ENCODE results near the gene UNC50.

Gene UNC50

GRCh38 chr2:98569197-98569793 is 39.1 kb upstream of the UNC50 start:
- in situ Hi-C loops (cut with MboI; ENCODE audit: low sequenced_read_pairs, unreplicated experiment), result no loop called here
- DNase-seq (ENCODE audit: low spot score), result peak; percentile 87
- peak; percentile 59 for TF ChIP-seq CTCF (IDR thresholded peaks at IDR 0.05; ENCODE audit: borderline replicate concordance, control extremely low read depth, extremely low read depth, insufficient read depth, missing control alignments)

- TF ChIP-seq CTCF (IDR thresholded peaks at IDR 0.05; ENCODE audit: borderline replicate concordance, control extremely low read depth, extremely low read depth, insufficient read depth, missing control alignments), result no peak
- no peak for DNase-seq (ENCODE audit: low spot score)
- in situ Hi-C loops (cut with MboI; ENCODE audit: low sequenced_read_pairs, unreplicated experiment), result no loop called here
Measured at GRCh38 chr2:98569915-98570314, 38.5 kb upstream of the UNC50 start.

DNA sequence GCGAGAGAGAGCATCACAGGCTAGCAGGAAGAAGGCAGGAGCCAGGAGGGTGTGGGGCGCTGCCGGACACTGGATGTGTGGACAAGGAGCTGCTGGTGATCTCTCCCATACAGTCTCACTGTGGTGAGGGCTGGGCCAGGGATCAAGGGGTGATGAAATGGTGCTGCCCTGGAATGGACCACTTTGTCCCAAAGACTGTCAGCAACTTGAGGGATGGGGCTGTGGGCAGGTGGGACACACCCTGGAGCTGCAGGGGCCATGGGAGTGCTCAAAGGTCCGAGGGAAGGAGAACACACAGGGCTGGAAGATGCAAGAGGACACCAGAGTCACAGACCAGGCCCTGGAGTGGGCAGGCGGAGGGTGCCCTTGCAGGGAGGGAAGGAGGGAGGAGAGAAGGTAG is 38.0 kb upstream of the UNC50 start:
- DNase-seq (ENCODE audit: low spot score), result no peak
- TF ChIP-seq CTCF (IDR thresholded peaks at IDR 0.05; ENCODE audit: borderline replicate concordance, control extremely low read depth, extremely low read depth, insufficient read depth, missing control alignments), result no peak

DNA sequence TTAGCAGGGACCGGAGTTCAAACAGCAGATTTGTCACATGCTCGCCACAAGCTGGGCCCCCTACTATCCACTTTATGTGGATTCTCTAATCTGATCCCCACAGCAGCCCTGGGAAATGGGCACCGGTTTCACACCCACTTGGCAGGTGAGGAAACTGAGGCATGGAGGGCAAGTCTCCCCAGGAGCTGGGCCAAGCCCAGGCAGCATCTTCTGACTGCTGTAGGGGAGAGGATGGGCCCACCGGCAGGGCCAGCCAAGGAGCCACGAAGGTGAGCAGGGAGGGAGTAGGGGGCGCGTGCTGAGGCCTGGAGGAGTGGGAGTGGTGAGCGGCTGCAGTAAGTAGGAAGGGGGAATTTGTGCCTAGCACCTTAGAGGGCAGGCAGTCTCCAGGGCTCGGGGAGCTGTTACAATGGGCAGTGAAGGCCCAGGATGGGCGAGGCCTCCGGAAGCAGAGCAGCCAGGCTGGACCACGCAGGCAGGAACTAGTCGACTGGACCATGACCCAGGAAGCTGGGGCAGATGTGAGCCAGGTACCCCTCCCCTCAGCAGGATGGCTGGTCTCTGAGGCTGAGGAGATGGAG is 37.2 kb upstream of the UNC50 start:
- in situ Hi-C loops (cut with MboI; ENCODE audit: low sequenced_read_pairs, unreplicated experiment), result no loop called here

More for the DNA sequence above, 38.0 kb upstream of the UNC50 start:
- in situ Hi-C loops (cut with MboI; ENCODE audit: low sequenced_read_pairs, unreplicated experiment), result no loop called here

GRCh38 chr2:98571796-98572195 is 36.6 kb upstream of the UNC50 start:
- in situ Hi-C loops (cut with MboI; ENCODE audit: low sequenced_read_pairs, unreplicated experiment), result no loop called here
- DNase-seq (ENCODE audit: low spot score), result no peak
- TF ChIP-seq CTCF (IDR thresholded peaks at IDR 0.05; ENCODE audit: borderline replicate concordance, control extremely low read depth, extremely low read depth, insufficient read depth, missing control alignments), result no peak

More for the DNA sequence above, 37.2 kb upstream of the UNC50 start:
- TF ChIP-seq CTCF (IDR thresholded peaks at IDR 0.05; ENCODE audit: borderline replicate concordance, control extremely low read depth, extremely low read depth, insufficient read depth, missing control alignments), result no peak
- DNase-seq (ENCODE audit: low spot score), result no peak

- no peak for TF ChIP-seq CTCF (IDR thresholded peaks at IDR 0.05; ENCODE audit: borderline replicate concordance, control extremely low read depth, extremely low read depth, insufficient read depth, missing control alignments)
- no peak for DNase-seq (ENCODE audit: low spot score)
- in situ Hi-C loops (cut with MboI; ENCODE audit: low sequenced_read_pairs, unreplicated experiment), result no loop called here
Measured at GRCh38 chr2:98572211-98572610, 36.2 kb upstream of the UNC50 start.
